Measurements from ENCODE around the gene BCAS3.
"Not testable (repeated sequence)": the region's sequence is repeated elsewhere in the genome, so short reads cannot be mapped to it uniquely, and the experiment has no call there.

BCAS3 gene

DNA sequence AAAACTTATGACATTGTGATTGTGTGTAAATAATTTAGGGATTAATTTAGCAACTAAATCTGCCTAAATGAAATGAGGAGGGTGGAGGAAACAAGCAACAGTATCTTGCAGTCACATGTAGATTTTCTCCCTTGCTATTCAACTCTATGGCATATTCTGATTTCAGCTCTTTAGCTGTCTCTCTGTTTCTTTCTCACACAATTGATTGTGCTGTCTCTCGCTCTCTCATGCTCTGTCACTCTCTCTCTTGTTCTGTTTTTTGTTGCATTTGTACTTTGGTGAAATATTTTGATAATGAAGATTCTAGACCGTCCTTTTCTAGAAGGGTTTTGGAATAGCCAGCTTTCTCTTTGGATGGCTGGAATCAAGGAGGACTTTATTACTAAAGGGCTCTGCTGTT, 70.6 kb downstream of the BCAS3 start:
- no peak for DNase-seq

DNA sequence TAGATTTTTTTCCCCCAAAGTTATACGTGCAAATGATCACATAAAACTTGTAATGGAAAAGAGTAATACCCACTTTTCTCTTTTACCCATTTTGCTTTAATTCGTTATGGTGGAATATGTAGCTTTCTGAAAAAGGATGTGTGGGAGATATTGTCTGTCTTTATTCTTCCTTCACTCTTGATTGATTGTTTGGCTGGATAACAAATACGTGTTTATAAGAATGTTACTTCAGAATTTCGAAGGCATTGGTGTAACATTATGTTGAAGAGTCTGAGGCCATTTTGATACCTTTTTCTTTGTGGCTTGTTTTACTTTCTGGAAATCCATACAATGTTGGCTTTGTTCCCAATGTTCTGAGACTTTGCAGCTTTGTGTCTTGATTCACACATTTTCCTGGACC, 71.4 kb downstream of the BCAS3 start:
- DNase-seq, result no peak

DNA sequence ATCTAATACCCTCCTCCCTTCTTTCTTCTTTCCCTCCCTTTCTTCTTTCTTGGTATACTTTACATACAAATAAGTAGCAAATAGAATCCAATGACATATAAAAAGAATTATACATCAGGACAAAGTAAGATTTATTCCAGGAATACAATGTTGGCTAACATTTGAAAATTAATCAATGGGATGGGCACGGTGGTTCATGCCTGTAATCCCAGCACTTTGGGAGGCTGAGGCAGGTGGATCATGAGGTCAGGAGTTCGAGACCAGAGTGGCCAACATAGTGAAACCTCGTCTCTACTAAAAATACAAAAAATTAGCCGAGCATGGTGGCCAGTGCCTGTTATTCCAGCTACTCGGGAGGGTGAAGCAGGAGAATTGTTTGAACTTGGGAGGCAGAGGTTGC, 72.1 kb downstream of the BCAS3 start:
- no peak for DNase-seq

DNA sequence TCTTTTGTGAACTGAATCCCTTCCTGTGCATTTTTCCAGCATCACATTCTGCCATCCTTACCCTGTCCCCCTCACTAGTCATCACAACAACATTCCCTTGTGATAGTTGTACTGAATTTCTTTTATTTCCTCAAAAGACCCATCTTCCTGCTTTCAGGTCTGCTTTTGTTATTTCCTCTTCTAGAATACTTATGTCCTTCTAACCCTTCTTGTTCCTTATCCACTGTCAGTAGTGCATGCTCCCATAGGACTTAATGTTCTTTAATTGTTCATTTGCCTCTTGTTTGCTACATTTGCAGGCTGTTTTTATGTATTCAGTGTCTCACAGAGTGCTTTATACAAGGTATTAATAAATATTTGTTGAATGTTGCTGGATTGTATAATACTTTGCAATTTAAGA, 73.0 kb downstream of the BCAS3 start:
- no peak for DNase-seq

GRCh38 chr17:60751884-60752283, 74.2 kb downstream of the BCAS3 start:
- no peak for DNase-seq

GRCh38 chr17:60752873-60753577, 75.4 kb downstream of the BCAS3 start:
- no peak for DNase-seq

GRCh38 chr17:60754057-60754604, 76.5 kb downstream of the BCAS3 start:
- DNase-seq, result no peak

DNA sequence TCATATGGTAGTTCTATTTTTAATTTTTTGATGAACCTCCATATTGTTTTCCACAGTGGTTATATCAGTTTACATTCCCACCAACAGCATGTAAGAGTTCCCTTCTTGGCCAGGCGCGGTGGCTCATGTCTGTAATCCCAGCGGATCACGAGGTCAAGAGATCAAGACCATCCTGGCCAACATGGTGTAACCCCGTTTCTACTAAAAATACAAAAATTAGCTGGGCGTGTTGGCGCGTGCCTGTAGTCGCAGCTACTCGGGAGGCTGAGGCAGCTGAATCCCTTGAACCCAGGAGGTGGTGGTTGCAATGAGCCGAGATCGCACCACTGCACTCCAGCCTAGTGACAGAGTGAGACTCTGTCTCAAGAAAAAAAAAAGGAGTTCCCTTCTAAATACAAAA, 79.1 kb downstream of the BCAS3 start:
- DNase-seq, result not testable (repeated sequence)

DNA sequence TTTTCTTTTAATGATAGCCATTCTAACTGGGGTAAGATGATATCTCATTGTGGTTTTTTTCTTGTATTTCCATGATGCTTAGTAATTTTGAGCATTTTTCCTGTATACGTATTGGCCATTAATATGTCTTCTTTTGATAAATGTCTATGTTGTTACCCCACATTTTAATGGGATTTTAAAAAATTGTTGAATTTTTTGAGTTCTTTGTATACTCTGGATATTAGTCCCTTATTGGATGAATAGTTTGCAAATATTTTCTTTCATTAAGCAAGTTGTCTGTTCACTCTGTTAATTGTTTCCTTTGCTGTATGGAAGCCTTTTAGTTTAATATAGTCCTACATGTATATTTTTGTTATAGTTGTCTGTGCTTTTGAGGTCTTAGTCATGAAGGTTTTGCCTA, 79.8 kb downstream of the BCAS3 start:
- no peak for DNase-seq

DNA sequence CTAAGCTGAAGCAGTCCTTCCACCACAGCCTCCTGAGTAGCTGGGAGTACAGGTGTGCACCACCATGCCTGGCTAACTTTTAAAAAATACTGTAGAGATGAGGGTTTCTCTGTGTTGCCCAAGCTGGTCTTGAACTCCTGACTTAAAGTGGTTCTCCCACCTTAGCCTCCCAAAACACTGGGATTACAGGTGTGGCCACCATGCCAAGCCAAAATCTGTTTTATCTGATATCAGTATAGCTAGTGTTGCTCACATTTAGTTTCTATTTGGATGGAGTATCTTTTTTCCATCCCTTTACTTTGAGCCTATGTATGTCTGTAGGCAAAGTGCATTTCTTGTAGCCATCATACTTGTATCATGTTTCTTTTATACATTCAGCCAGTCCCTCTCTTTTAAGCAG, 82.1 kb downstream of the BCAS3 start:
- DNase-seq, result no peak

- DNase-seq, result not testable (repeated sequence)
Observed at GRCh38 chr17:60761301-60761700, 83.7 kb downstream of the BCAS3 start.

DNA sequence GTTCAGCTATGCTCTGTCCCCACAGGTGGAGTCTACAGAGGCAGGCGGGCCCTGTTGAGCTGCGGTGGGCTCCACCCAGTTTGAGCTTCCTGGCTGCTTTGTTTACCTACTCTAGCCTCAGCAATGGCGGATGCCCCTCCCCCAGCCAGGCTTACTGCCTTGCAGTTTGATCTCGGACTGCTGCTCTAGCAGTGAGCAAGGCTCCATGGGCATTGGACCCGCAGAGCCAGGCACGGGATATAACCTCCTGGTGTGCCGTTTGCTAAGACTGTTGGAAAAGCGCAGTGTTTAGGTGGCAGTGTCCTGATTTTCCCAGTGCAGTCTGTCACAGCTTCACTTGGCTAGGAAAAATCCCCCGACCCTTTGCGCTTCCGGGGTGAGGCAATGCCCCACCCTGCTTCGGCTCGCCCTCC, 89.1 kb downstream of the BCAS3 start:
- DNase-seq, result no peak

GRCh38 chr17:60767744-60768308, 90.2 kb downstream of the BCAS3 start:
- DNase-seq, result no peak

DNA sequence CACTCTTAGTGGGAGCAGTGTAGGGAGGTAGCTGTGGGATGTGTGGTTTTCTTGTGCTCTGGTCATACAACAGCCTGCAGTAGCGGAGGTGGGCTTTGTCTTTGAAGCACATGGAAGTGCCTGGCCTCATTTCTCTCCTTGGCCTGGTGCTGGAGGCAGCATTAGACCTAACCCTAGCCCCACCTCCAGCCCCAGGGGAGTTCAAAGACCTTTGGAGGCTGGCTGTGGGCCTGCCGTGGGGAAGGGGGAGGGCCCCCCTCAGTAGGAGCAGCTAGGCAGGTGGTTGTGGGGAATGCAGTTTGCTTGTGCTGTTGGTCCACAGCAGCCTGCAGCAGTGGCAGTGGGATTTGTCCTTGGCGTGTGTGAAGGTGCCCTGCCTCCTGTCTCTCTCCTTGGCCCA, 91.7 kb downstream of the BCAS3 start:
- no peak for DNase-seq

DNA sequence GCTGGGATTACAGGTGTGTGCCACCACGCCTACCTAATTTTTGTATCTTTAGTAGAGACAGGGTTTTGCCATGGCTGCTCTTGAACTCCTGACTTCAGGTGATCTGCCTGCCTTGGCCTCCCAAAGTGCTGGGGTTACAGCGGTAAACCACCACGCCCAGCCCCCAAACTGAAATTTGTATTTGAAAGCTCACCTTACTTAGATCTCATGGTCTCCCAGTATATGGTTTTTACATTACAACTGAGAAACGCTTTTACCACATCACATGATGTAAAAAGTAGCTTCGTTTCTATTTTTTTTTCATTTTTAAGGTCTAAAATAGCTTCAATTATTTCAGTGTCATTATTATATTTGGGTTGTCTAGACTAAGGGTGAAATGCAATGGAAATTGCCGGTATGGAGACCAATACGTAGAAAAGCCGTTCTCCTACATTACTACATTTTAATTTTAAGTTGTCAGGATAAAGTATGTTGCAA, 93.3 kb downstream of the BCAS3 start:
- no peak for DNase-seq

- DNase-seq, result not testable (repeated sequence)
Observed at GRCh38 chr17:60771621-60772020, 94.0 kb downstream of the BCAS3 start.

GRCh38 chr17:60773552-60773951, 95.9 kb downstream of the BCAS3 start:
- no peak for DNase-seq

GRCh38 chr17:60781880-60782412, 104.3 kb downstream of the BCAS3 start:
- DNase-seq, result no peak

DNA sequence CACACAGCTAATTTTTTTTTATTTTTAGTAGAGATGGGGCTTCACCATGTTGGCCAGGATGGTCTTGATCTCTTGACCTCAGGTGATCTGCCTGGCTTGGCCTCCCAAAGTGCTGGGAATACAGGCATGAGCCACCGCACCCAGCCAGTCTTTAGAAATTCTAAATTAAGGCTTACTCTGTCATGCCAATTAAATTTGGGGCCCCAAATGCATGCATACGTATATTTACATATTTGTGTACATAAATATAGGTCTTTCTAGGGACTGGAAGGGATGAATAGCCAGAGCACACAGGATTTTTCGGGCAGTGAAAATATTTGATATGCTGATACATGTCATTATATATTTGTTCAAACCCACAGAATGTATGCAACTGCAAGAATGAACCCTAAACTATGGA, 105.1 kb downstream of the BCAS3 start:
- no peak for DNase-seq

- DNase-seq, result no peak
Observed at GRCh38 chr17:60790205-60790604, 112.6 kb downstream of the BCAS3 start.

- no peak for DNase-seq
Observed at GRCh38 chr17:60792250-60792898, 114.7 kb downstream of the BCAS3 start.

DNA sequence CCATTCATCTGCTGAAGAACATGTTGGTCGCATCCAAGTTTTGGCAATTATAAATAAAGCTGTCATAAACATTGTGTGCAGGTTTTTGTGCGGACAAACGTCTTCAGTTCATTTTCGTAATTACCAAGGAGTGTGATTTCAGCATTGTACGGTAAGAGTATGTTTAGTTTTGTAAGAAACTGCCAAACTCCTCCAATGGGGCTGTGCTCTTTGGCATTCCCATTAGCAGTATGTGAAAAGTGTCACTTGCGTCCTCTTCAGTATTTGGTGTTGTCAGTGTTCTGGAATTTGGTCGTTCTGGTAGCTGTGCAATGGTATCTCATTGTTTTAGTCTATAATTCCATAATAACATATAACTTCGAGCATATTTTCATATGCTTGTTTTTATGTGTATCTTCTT, 120.9 kb downstream of the BCAS3 start:
- no peak for DNase-seq

GRCh38 chr17:60802377-60802776, 124.7 kb downstream of the BCAS3 start:
- DNase-seq, result no peak

DNA sequence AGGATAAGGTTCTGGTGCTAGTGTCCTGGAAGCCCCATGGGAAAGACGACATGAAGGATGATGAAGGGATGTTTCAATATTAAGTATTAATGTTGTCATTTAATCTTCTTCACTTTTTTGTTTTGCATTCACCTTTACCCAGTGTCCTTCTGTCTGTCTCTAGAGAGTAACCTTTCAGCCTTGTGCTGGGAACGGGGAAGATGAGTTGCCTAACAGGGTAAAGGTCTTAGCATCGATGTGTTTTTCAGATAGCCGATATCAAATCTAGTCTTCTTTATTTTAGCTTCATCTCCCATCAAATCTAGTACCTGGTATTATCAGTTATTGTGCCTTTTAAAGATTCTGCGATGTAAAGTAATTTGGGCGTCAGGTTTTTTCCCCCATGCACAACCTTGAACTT, 125.4 kb downstream of the BCAS3 start:
- no peak for DNase-seq
